T-helper 1 cell (primary cell): ENCODE measurements around the gene C19orf47.
"Not testable (repeated sequence)": the region's sequence is repeated elsewhere in the genome, so short reads cannot be mapped to it uniquely, and the experiment has no call there.

Experiments used
- DNase-seq, 5 donors: peaks; one replicate each; pipeline ENCODE4 v3.0.0-alpha.2; 2012 to 2020

Gene C19orf47

GRCh38 chr19:40376286-40376862, 28.2 kb upstream of the C19orf47 start:
- no peak for DNase-seq

- no peak for DNase-seq
These were observed 25.9 kb upstream of the C19orf47 start for GRCh38 chr19:40374084-40374483.

GRCh38 chr19:40371802-40372122, 23.6 kb upstream of the C19orf47 start:
- no peak for DNase-seq

GRCh38 chr19:40370997-40371801, 23.0 kb upstream of the C19orf47 start:
- DNase-seq = no peak

GRCh38 chr19:40370253-40370652, 22.1 kb upstream of the C19orf47 start:
- not testable (repeated sequence) for DNase-seq

GRCh38 chr19:40369797-40370196, 21.6 kb upstream of the C19orf47 start:
- no peak for DNase-seq

GRCh38 chr19:40367577-40368434, 19.6 kb upstream of the C19orf47 start:
- DNase-seq = no peak

- DNase-seq = no peak
These were observed 18.7 kb upstream of the C19orf47 start for GRCh38 chr19:40366697-40367561.

GRCh38 chr19:40365613-40366401, 17.6 kb upstream of the C19orf47 start:
- DNase-seq = peak in 3 of 5 donors; percentile 19 to 46 (median 19)

- DNase-seq = no peak
These were observed 16.8 kb upstream of the C19orf47 start for GRCh38 chr19:40365010-40365409.

GRCh38 chr19:40363069-40363468, 14.9 kb upstream of the C19orf47 start:
- DNase-seq = peak in 1 of 5 donors; percentile 23

- DNase-seq = no peak
These were observed 14.0 kb upstream of the C19orf47 start for GRCh38 chr19:40362160-40362559.

GRCh38 chr19:40360708-40361241, 12.6 kb upstream of the C19orf47 start:
- DNase-seq = no peak

- DNase-seq = no peak
These were observed 12.0 kb upstream of the C19orf47 start for GRCh38 chr19:40360020-40360707.

GRCh38 chr19:40358773-40359172, 10.6 kb upstream of the C19orf47 start:
- no peak for DNase-seq

GRCh38 chr19:40357640-40358039, 9.4 kb upstream of the C19orf47 start:
- no peak for DNase-seq

- DNase-seq = no peak
These were observed 8.7 kb upstream of the C19orf47 start for GRCh38 chr19:40356681-40357595.

- DNase-seq = no peak
These were observed 7.9 kb upstream of the C19orf47 start for GRCh38 chr19:40355975-40356680.

- peak in 1 of 5 donors; percentile 28 for DNase-seq
These were observed 837 bp upstream of the C19orf47 start for GRCh38 chr19:40348961-40349507.
